GM19193 (cell line): ENCODE results near the gene PRSS56.

Experiments used
- POLR2A ChIP-seq: IDR thresholded peaks from 4 replicates; pipeline ENCODE4 v1.6.1; 2011; ENCODE audit not compliant: insufficient read depth, insufficient read length; ENCODE audit errors: extremely low read depth

PRSS56 gene

DNA sequence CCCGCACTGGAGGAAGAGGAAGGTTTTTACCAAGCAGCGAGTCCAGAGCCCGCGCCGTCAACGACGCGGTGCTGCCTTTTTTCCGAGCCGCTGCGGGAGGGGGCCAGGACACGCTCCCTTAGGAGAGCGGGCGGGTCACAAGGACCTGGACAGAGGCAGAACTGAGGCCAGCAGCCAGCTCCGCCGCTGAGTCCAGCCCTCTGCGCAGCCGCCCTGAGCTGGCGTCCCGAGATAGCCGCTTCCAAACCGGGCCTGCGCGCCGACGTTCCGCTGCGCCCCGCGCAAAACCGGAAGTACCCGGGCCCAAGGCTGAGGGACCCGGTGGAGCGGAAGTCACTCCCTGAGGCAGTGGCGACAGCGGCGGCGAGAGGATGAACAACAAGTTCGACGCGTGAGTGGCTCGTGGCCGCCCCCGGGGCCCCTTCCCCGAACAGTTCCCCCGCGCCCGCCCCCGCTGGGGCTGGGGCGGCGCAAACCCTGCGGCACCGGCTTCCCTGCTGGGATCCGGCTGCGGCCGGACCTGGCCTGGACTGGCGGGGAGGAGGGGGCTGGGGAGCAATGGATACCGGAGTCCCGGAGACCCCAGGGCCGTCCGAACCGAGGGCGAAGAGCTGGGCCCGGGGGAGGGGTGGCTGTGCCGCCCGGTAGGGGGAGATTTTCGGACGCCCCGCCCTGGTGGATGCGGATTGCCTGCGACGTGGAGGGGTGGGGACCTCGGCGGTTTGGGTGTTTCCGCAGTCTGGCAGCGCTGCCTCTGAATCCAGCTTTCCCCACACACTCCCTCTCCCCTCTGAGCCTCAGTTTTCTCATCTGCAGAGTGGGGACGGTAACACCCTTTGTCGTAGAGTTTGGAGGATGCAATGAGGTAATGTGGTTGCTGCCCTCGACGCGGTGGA lies 30.4 kb downstream of the PRSS56 start, which contains the start of the genes EIF4E2 and TIGD1:
Gene EIF4E2, plus strand, starts transcription at position 336 of the 896 bp plus-strand sequence. Its CDS starts 36 bp downstream, at position 372.
Gene TIGD1, minus strand, starts transcription at position 204 of the 896 bp plus-strand sequence. CDS start 675 bp downstream, outside the sequence.
- peak; percentile 94 for TF ChIP-seq POLR2A

DNA sequence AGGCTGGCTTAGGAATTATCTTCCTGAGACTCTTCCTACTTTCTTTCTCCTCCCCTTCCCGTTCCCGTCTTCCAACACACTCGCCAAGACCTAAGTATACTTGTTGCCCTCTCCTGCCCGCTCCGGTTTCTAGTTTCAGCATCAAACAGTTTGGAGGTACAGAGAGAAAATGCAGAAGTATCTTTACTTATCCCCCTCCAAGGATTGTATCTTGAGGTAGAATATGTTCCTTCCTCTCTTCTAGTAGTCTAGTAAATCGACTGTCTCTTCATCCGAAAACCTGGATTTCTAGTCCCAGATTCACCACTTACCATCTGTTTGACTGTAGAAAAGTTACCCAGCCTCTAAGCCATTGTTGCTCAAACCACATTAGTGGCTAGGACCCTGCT lies 31.1 kb downstream of the PRSS56 start:
- no peak for TF ChIP-seq POLR2A

GRCh38 chr2:232551776-232552175 lies 31.6 kb downstream of the PRSS56 start:
- no peak for TF ChIP-seq POLR2A

DNA sequence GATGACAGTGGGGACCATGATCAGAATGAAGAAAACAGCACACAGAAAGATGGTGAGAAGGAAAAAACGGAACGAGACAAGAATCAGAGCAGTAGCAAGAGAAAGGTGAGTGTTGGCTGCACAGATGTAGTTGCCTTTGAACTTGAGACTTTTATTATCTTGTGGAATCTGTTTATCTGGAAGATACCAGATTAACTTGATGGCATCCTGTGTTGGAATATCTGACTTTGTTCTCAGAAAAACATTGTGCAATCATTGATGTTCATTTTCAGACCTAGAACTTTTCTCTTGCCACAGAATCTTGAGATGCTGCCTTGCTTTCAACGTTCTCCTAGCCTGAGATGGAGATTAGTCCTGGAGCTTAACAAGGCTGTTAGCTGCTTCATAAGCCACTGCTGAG lies 36.2 kb downstream of the PRSS56 start:
- TF ChIP-seq POLR2A = no peak

DNA sequence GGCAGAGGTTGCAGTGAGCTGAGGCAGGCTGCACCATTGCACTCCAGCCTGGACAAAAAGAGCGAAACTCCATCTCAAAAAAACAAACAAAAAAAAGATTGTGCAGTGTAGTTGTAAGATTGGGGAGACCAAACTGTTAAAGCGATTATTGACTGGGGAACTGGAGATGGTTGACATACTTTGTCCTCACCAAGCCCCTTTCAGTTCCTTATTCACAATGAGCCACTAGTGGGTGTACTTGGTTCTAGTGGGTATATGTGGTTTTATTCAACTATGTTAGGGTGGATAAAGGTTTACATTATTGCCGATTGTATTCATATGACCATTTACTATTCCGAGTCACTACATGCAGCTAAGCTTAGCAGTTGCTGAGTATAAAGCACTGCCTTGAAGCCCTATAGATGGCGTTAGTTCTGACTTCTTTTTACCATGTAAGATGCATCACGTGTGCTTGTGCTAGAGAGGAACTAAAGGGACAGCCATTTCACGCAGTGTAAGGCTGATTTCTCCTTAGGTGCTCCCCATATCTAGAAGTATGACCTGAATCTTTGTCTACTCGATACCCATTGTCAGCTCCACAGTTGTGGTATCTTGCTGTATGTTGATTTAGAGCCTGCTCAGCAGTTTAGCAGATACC lies 42.4 kb downstream of the PRSS56 start:
- TF ChIP-seq POLR2A = no peak

DNA sequence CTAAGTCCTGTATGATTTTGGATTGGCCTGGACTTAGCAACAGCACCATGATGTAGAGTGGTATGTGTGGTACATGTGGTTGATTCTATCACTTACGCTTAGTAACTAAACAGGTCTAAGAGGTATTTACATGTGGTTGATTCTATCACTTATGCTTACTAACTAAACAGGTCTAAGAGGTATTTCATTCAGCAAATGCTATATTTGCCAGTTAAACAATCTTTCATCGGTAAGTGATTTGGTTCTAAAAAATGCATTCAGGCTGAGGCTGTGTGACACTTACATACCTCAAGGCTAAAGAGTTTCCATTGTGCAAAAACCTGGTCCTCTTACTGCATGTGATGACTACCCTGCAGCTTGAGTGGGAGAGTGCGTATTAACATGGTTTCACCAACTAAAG lies 43.4 kb downstream of the PRSS56 start:
- no peak for TF ChIP-seq POLR2A

DNA sequence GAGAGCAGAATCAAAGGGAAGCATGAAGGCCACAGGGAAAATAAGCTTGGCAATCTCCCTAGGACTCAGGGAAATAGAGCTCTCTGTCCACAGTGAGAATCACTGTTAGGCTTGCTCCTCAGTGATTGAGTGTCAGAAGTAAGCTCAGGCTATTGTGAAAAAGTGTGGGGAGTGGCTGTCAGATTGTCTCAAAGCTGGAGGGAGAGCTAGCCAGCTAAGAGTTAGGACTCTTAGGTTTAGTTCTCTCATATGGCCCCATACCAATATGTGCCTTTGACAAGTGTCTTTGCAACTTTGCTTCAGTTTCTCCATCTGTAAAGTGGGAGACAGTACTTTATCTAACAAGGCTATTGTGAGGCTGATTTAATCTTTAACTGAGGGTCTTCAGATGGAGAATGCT lies 47.5 kb downstream of the PRSS56 start:
- TF ChIP-seq POLR2A = no peak

DNA sequence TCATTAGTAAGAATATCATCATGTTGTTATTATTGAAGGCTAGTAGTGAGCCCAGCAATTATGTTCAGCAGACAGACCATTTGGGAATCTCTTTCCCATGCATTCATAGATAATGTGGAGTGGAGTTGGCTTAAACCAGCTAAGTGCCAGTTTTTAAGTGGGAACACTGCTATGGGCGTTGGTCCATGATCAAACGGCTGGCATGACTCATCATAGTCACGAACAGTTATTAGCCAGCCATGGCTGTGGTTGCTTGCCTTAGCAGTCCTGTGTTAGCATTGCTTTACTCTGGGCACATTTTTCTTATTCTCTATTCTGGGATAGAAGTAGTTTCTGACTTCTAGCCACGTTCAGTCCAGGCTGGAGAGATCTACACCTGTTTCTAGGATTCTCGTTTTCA lies 48.0 kb downstream of the PRSS56 start:
- TF ChIP-seq POLR2A = no peak

DNA sequence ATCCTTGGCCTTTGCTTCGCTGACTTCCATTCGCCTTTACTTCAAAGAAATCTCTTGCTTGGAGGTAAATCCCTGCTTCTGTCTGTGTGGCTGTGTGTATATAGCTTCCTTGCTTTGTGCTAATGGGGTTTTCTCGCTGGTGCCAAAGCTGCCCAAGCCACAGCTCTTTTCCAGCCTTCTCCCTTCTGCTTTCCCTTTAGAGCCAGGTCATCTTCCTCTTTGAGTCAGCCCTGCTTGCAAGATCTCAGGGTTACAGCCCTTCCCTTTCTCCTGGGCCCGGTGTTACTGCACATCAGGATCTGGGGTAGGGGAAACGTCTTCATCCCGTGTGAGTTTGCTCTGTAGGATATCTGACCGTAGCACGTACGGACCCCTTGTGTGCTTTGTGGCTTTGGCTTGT lies 49.4 kb downstream of the PRSS56 start:
- TF ChIP-seq POLR2A = no peak

GRCh38 chr2:232571026-232571474 lies 50.9 kb downstream of the PRSS56 start:
- no peak for TF ChIP-seq POLR2A

GRCh38 chr2:232573042-232573441 lies 52.9 kb downstream of the PRSS56 start:
- no peak for TF ChIP-seq POLR2A

DNA sequence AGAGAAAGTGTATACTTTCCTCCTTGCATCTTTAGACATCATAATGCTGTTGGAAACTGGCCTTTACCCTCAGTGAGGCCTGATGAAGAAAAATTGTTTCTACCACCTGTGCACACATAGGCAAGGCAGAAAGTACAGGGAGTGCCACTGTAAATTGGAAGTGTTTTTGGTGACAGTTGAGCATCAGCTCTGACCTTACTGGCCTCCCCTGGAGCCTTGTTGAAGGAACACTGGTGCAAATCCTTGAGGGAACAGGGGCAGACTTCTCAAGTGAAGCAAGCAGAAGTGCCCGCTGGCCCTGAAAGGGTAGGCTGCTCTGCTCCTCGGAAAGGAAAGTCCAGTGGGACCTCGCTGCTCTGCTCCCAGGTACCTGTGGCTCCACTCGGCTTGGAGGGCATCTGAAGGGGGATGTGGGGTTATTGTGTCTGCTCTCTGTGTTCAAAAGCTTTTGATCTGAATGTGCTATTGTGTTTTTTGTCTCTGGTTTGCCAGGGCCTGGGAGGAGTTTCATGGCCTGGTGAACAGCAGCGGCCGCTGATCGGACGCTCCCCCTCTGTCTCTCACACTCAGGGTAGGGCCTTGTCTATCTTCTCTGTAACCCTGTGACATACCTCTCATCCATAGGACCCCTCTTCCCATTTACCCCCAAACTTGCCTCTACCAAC lies 53.7 kb downstream of the PRSS56 start:
- TF ChIP-seq POLR2A = no peak

- no peak for TF ChIP-seq POLR2A
Measured at GRCh38 chr2:232574674-232575403, 54.7 kb downstream of the PRSS56 start.
